Natural killer cell (primary cell): ENCODE measurements around the gene LLGL2. TPM values are rescaled to one million over a fixed set of nuclear protein-coding genes. Genes with fewer than 3 reads are reported as not detected.

Experiments
- ATAC-seq, 3 donors: fragments of 150-1000 bp in 2 of 3; fragments of 200-7000 bp in 1 of 3; cut with Tn5 transposase; 1 replicate in 1 of 3; 2 replicates in 2 of 3; pipeline ENCODE4 v1.10.0; 2021; ENCODE audit warnings: mild to moderate bottlenecking in 2 of 3, moderate library complexity in 2 of 3
- DNase-seq, 2 donors: peaks; one replicate each; pipeline versions ENCODE4 v3.0.0 to v3.0.0-alpha.2; 2013 to 2021; ENCODE audit warnings: mixed read lengths in 1 of 2
- H3K27ac ChIP-seq: one replicate; pipeline ENCODE4 v1.5.1; 2013; ENCODE audit warnings: mild to moderate bottlenecking, low read length
- H3K27me3 ChIP-seq: one replicate; pipeline ENCODE4 v1.6.1; 2013; ENCODE audit warnings: low read length; ENCODE audit not compliant: control insufficient read depth, insufficient read depth
- H3K36me3 ChIP-seq: one replicate; pipeline ENCODE4 v1.6.1; 2013; ENCODE audit warnings: low read length; ENCODE audit not compliant: control insufficient read depth, insufficient read depth
- H3K4me1 ChIP-seq: one replicate; pipeline ENCODE4 v1.6.1; 2013; ENCODE audit warnings: low read length; ENCODE audit not compliant: control insufficient read depth, insufficient read depth
- H3K4me3 ChIP-seq: one replicate; pipeline ENCODE4 v1.5.1; 2013; ENCODE audit warnings: low read length
- H3K9me3 ChIP-seq: one replicate; pipeline ENCODE4 v1.6.1; 2013; ENCODE audit warnings: low read length; ENCODE audit not compliant: control insufficient read depth, insufficient read depth
- H3K27ac Mint-ChIP-seq, 2 donors: one replicate each; pipeline ENCODE4 v1.8.0; 2022; ENCODE audit warnings: mild to moderate bottlenecking in 2 of 2, mixed read lengths in 2 of 2, moderate library complexity in 1 of 2
- H3K27me3 Mint-ChIP-seq, 2 donors: one replicate each; pipeline ENCODE4 v1.8.0; 2022; ENCODE audit warnings: low read depth in 2 of 2, mixed read lengths in 2 of 2
- H3K36me3 Mint-ChIP-seq: one replicate; pipeline ENCODE4 v1.8.0; 2022; ENCODE audit warnings: mixed read lengths
- H3K4me1 Mint-ChIP-seq, 2 donors: one replicate each; pipeline ENCODE4 v1.8.0; 2022; ENCODE audit warnings: mixed read lengths in 2 of 2
- H3K4me3 Mint-ChIP-seq: one replicate; pipeline ENCODE4 v1.8.0; 2022; ENCODE audit warnings: mild to moderate bottlenecking, moderate library complexity, mixed read lengths
- H3K9me3 Mint-ChIP-seq, 2 donors: one replicate each; pipeline ENCODE4 v1.8.0; 2022; ENCODE audit warnings: mixed read lengths in 2 of 2
- CTCF ChIP-seq: fragments of 200-600 bp; IDR thresholded peaks from one replicate; pipeline ENCODE4 v1.8.0; 2022; ENCODE audit warnings: antibody characterized with exemption
- WGBS: methylation state at CpG from one replicate; pipeline ENCODE4 v1.1.7; 2013; ENCODE audit warnings: missing lambda C conversion rate; ENCODE audit not compliant: insufficient coverage; 5-methylcytosine and 5-hydroxymethylcytosine counted together
- intact Hi-C: fragments of 100-400 bp; cut with micrococcal nuclease; formaldehyde crosslinking; loops from one replicate; pipeline ENCODE4 v1.14.2; 2022
- total RNA-seq, 4 donors: library from RNA; stranded (reverse); fragments of 120-200 nt in 1 of 4; gene quantifications; one replicate each; pipeline versions ENCODE4 v1.2.3 to v1.2.4, GENCODE V29; 2013 to 2022

The LLGL2 gene
- total RNA-seq, 3 donors from 2014 or later (not counting 1 experiment from before 2014, with no cell fraction given), result 229 to 302 (median 244) TPM

- Mint-ChIP-seq H3K4me3 (no peak overlapping the region), H3K27me3 (no peaks in the 10 kb centered on the region), H3K27ac (no peak overlapping the region), H3K36me3 (no peaks in the 10 kb centered on the region), H3K4me1 (no peaks in the 10 kb centered on the region), H3K9me3 (no peaks in the 10 kb centered on the region)
- no peak for DNase-seq
- WGBS, result 93% methylated on average over 25 of the region's 25 CpGs
- Histone ChIP-seq H3K4me1 (no peaks in the 10 kb centered on the region), H3K27ac (no peak overlapping the region), H3K36me3 (peaks cover 20% of the 10 kb centered on the region), H3K4me3 (no peak overlapping the region), H3K27me3 (no peaks in the 10 kb centered on the region), H3K9me3 (no peaks in the 10 kb centered on the region)
- TF ChIP-seq CTCF, result no peak
- intact Hi-C loops, result no loop called here
- ATAC-seq, result no peak
Observed at GRCh38 chr17:75610103-75610984, 84.8 kb downstream of the LLGL2 start.

- H3K9me3 ChIP-seq, result no peaks in the 10 kb centered on the region
- no peaks in the 10 kb centered on the region for H3K27me3 Mint-ChIP-seq
- H3K4me1 ChIP-seq, result peaks cover 7% of the 10 kb centered on the region
- no peak for TF ChIP-seq CTCF
- ATAC-seq (no peak), DNase-seq (no peak)
- no peak overlapping the region for H3K4me3 ChIP-seq
- H3K4me3 Mint-ChIP-seq, result no peak overlapping the region
- no peak overlapping the region for H3K27ac Mint-ChIP-seq
- 96% methylated on average over 20 of the region's 20 CpGs for WGBS
- H3K4me1 Mint-ChIP-seq, result no peaks in the 10 kb centered on the region
- no peaks in the 10 kb centered on the region for H3K9me3 Mint-ChIP-seq
- H3K36me3 ChIP-seq, result peaks cover 35% of the 10 kb centered on the region
- H3K27ac ChIP-seq, result no peak overlapping the region
- H3K36me3 Mint-ChIP-seq, result no peaks in the 10 kb centered on the region
- no peaks in the 10 kb centered on the region for H3K27me3 ChIP-seq
- intact Hi-C loops, result no loop called here
Observed at GRCh38 chr17:75611851-75612429, 86.4 kb downstream of the LLGL2 start.

DNA sequence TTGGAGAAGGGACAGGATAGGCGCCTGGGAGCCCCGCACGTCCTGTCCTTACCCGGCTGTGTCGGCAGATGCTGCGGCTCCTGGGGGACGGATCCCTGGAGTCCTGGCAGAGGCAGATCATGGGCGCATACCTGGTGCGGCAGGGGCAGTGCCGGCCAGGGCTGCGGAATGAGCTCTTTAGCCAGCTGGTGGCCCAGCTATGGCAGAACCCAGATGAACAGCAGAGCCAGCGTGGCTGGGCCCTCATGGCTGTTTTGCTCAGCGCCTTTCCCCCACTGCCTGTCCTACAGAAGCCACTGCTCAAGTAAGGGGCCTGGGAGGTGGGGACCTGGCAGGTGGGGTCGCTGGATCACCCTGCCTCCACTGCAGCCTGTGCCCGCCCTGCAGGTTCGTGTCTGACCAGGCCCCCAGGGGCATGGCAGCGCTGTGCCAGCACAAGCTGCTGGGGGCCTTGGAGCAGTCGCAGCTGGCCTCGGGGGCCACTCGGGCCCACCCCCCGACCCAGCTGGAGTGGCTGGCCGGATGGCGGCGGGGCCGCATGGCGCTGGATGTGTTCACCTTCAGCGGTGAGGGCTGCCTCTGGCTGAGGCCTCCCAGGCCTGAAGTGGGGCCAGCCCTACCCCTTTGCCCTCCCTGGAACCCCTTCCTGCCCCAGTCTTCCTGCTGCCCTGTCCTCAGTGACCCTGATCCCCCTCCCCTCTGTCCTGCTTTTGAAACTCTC lies 87.6 kb downstream of the LLGL2 start:
- H3K9me3 Mint-ChIP-seq, result no peaks in the 10 kb centered on the region
- H3K27me3 ChIP-seq, result no peaks in the 10 kb centered on the region
- no peak overlapping the region for H3K4me3 Mint-ChIP-seq
- H3K27me3 Mint-ChIP-seq, result no peaks in the 10 kb centered on the region
- peaks cover 7% of the 10 kb centered on the region for H3K4me1 ChIP-seq
- no peaks in the 10 kb centered on the region for H3K9me3 ChIP-seq
- TF ChIP-seq CTCF, result no peak
- 92% methylated on average over 27 of the region's 27 CpGs for WGBS
- H3K4me1 Mint-ChIP-seq, result no peaks in the 10 kb centered on the region
- no peak overlapping the region for H3K27ac ChIP-seq
- H3K4me3 ChIP-seq, result no peak overlapping the region
- ATAC-seq (no peak), DNase-seq (no peak)
- no peaks in the 10 kb centered on the region for H3K36me3 Mint-ChIP-seq
- peaks cover 44% of the 10 kb centered on the region for H3K36me3 ChIP-seq
- no peak overlapping the region for H3K27ac Mint-ChIP-seq
- intact Hi-C loops, result no loop called here
